Adrenal gland (tissue), 12 donors: ENCODE measurements around the gene NDUFS2. TPM values are rescaled to one million over a fixed set of nuclear protein-coding genes. Genes with fewer than 3 reads are reported as not detected.
A peak's percentile ranks its signal among the peaks of the same experiment; 100 is the strongest.

Experiments used
- DNase-seq, 7 donors: peaks; one replicate each; pipeline ENCODE4 v3.0.0-alpha.2; 2019 to 2020
- H3K27ac ChIP-seq, 5 donors: fragments of 200-600 bp; sonication (generic) in 4 of 5; 1 replicate in 3 of 5; 2 replicates in 2 of 5; pipeline versions ENCODE4 v1.5.1 to v1.8.0; 2016 to 2020; ENCODE audit warnings: mild to moderate bottlenecking in 1 of 5
- H3K27me3 ChIP-seq: fragments of 200-600 bp; 2 replicates; pipeline ENCODE4 v1.8.0; 2021
- H3K36me3 ChIP-seq, 2 donors: fragments of 200-600 bp; replicated peaks in 1 of 2; 1 replicate in 1 of 2; 2 replicates in 1 of 2; pipeline versions ENCODE4 v1.5.1 to v1.8.0; 2018 to 2022
- H3K4me1 ChIP-seq, 2 donors: fragments of 200-600 bp; replicated peaks in 1 of 2; 1 replicate in 1 of 2; 2 replicates in 1 of 2; pipeline versions ENCODE4 v1.5.1 to v1.8.0; 2018 to 2021
- H3K4me3 ChIP-seq, 4 donors: fragments of 200-600 bp; sonication (generic) in 3 of 4; one replicate each; pipeline ENCODE4 v1.5.1; 2016 to 2018
- H3K9me3 ChIP-seq, 3 donors: fragments of 200-600 bp; sonication (generic) in 1 of 3; replicated peaks in 1 of 3; 1 replicate in 2 of 3; 2 replicates in 1 of 3; pipeline versions ENCODE4 v1.5.1 to v1.8.0; 2016 to 2021
- CTCF ChIP-seq, 6 experiments: fragments of 450-650 bp in 4 of 6; fragments of 200-600 bp in 2 of 6; sonication (generic) in 1 of 6; IDR thresholded peaks; 1 replicate in 5 of 6; 2 replicates in 1 of 6; pipeline versions ENCODE4 v1.5.1 to v1.8.0; 2016 to 2021; ENCODE audit warnings: antibody characterized with exemption in 6 of 6, mild to moderate bottlenecking in 2 of 6, moderate library complexity in 1 of 6
- POLR2A ChIP-seq, 2 donors: fragments of 450-650 bp; IDR thresholded peaks; one replicate each; pipeline ENCODE4 v1.6.1; 2017; ENCODE audit warnings: antibody characterized with exemption in 2 of 2, mild to moderate bottlenecking in 2 of 2, moderate library complexity in 1 of 2
- WGBS, 4 donors: extraction: QIAGEN DNeasy Blood & Tissue Kit in 2 of 4; methylation state at CpG; one replicate each; pipeline versions ENCODE4 v1.1.5 to v1.1.7; 2013 to 2017; 5-methylcytosine and 5-hydroxymethylcytosine counted together
- intact Hi-C, 2 donors: fragments of 100-400 bp; cut with DNase I; formaldehyde crosslinking; loops; one replicate each; pipeline versions ENCODE4 v1.14.1 to v1.15.0; 2022 to 2023
- polyA plus RNA-seq, 3 donors: library from polyadenylated mRNA; stranded (reverse); fragments of 200-250 nt in 2 of 3; fragments of 350-450 nt in 1 of 3; fragmentation: Illumina TruSeq in 1 of 3; extraction: RNeasy Lipid Tissue Mini Kit (QIAGEN cat#74804) in 1 of 3; gene quantifications; one replicate each; pipeline ENCODE4 v1.2.3, GENCODE V29; 2013 to 2014
- total RNA-seq, 9 donors: library from RNA; depleted of rRNA in 4 of 9; stranded (reverse); fragments of >200 nt in 4 of 9; fragments of 120-200 nt in 1 of 9; fragmentation: NEBNext Ultra II Directional in 1 of 9; extraction: Animal tissue kit (Norgen Biotek cat#: 25700) in 1 of 9; gene quantifications; one replicate each; pipeline versions ENCODE4 v1.1.0 to v1.2.4, GENCODE V29; 2013 to 2023
- donor health status: healthy with polysubstance abuse.
- donor health status: Bipolar disorder and iron deficiency.
- donor health status: DM: yes; HTN: yes; CAD: no.
- donor health status: DM: no; HTN: no; CAD: no.
- donor health status: DM: no; HTN: no; CAD: no.
- donor health status: DM: yes; HTN: yes; CAD: no.

Gene NDUFS2
- total and polyA plus RNA-seq, 12 donors = 78.3 to 305 (median 167) TPM

GRCh38 chr1:161160671-161161145, 41.5 kb upstream of the NDUFS2 start:
- no peak for DNase-seq
- intact Hi-C loops = no loop called here
- H3K4me1 ChIP-seq = peaks cover 12 to 27% of the 10 kb centered on the region in 2 donors
- H3K9me3 ChIP-seq = no peaks in the 10 kb centered on the region
- H3K27ac ChIP-seq = no peak overlapping the region
- peaks cover 0 to 48% of the 10 kb centered on the region in 2 donors for H3K36me3 ChIP-seq
- TF ChIP-seq POLR2A (IDR thresholded peaks at IDR 0.05) (no peak), CTCF (IDR thresholded peaks at IDR 0.05) (no peak)
- no peaks in the 10 kb centered on the region for H3K27me3 ChIP-seq
- WGBS, 4 donors = 87 to 96% (median 92%) methylated on average over 10 to 22 of the region's 22 CpGs
- no peak overlapping the region for H3K4me3 ChIP-seq

GRCh38 chr1:161161652-161162051, 40.5 kb upstream of the NDUFS2 start:
- no peak for DNase-seq
- intact Hi-C loops = no loop called here
- H3K4me1 ChIP-seq = peaks cover 12 to 27% of the 10 kb centered on the region in 2 donors
- 83 to 92% (median 89%) methylated on average over 5 of the region's 5 CpGs for WGBS, 4 donors
- H3K27ac ChIP-seq = peak overlapping the region in 1 of 5 donors; percentile 12
- TF ChIP-seq CTCF (IDR thresholded peaks at IDR 0.05) (no peak), POLR2A (IDR thresholded peaks at IDR 0.05) (no peak)
- no peak overlapping the region for H3K4me3 ChIP-seq
- H3K36me3 ChIP-seq = peaks cover 0 to 47% of the 10 kb centered on the region in 2 donors
- H3K27me3 ChIP-seq = no peaks in the 10 kb centered on the region
- no peaks in the 10 kb centered on the region for H3K9me3 ChIP-seq

- Histone ChIP-seq H3K9me3 (no peaks in the 10 kb centered on the region), H3K27ac (peak overlapping the region in 1 of 5 donors; percentile 3), H3K27me3 (no peaks in the 10 kb centered on the region), H3K4me1 (peaks cover 15 to 31% of the 10 kb centered on the region in 2 donors), H3K4me3 (no peak overlapping the region), H3K36me3 (peaks cover 0 to 43% of the 10 kb centered on the region in 2 donors)
- DNase-seq = no peak
- TF ChIP-seq POLR2A (IDR thresholded peaks at IDR 0.05) (no peak), CTCF (IDR thresholded peaks at IDR 0.05) (no peak)
- intact Hi-C loops = no loop called here
- WGBS, 4 donors = 75 to 83% (median 81%) methylated on average over 7 of the region's 7 CpGs
Measured at GRCh38 chr1:161162052-161162451, 40.1 kb upstream of the NDUFS2 start.

GRCh38 chr1:161162806-161163205, 39.4 kb upstream of the NDUFS2 start:
- Histone ChIP-seq H3K4me3 (no peak overlapping the region), H3K27me3 (no peaks in the 10 kb centered on the region), H3K9me3 (no peaks in the 10 kb centered on the region), H3K27ac (no peak overlapping the region), H3K4me1 (peaks cover 17 to 38% of the 10 kb centered on the region in 2 donors), H3K36me3 (peaks cover 0 to 36% of the 10 kb centered on the region in 2 donors)
- WGBS, 4 donors = 93 to 96% (median 95%) methylated on average over 6 to 10 of the region's 10 CpGs
- TF ChIP-seq CTCF (IDR thresholded peaks at IDR 0.05) (no peak), POLR2A (IDR thresholded peaks at IDR 0.05) (no peak)
- no peak for DNase-seq
- intact Hi-C loops = no loop called here
